HL-60 (cell line): ENCODE data around the gene ACP7.

ENCODE experiments used
- CTCF ChIP-seq: IDR thresholded peaks from one replicate; pipeline ENCODE4 v1.5.1; 2011; ENCODE audit warnings: low read length, control low read depth, inconsistent platforms; ENCODE audit not compliant: insufficient read depth
- GABPA ChIP-seq: IDR thresholded peaks from 2 replicates; pipeline ENCODE4 v1.6.1; 2012; ENCODE audit warnings: low read depth
- POLR2AphosphoS5 ChIP-seq: IDR thresholded peaks from 2 replicates; pipeline ENCODE4 v1.6.1; 2012; ENCODE audit warnings: low read depth
- REST ChIP-seq: IDR thresholded peaks from 2 replicates; pipeline ENCODE4 v1.6.1; 2012; ENCODE audit warnings: low read depth; ENCODE audit not compliant: insufficient replicate concordance

- TF ChIP-seq CTCF (no peak), POLR2AphosphoS5 (no peak), REST (no peak), GABPA (no peak)
Measured at GRCh38 chr19:39135701-39136100, 51.5 kb downstream of the ACP7 start.
